H1 (cell line): ENCODE data around the gene PITPNC1. TPM values are rescaled to one million over a fixed set of nuclear protein-coding genes. Genes with fewer than 3 reads are reported as not detected.

Source experiments
- CTCF ChIA-PET: fragments of 300-600 bp; sonication (Branson Sonifier 250); formaldehyde crosslinking; loops from one replicate; lab custom pipeline; 2021; ENCODE audit not compliant: partially characterized antibody; lab: Charles Lee
- POLR2A ChIA-PET: fragments of 300-600 bp; sonication (Branson Sonifier 250); formaldehyde crosslinking; loops from one replicate; lab custom pipeline; 2021; ENCODE audit warnings: inconsistent platforms; ENCODE audit not compliant: partially characterized antibody; lab: Charles Lee
- DNase-seq, 2 experiments: peaks; one replicate each; pipeline versions ENCODE4 v3.0.0 to v3.0.0-alpha.2; 2010 to 2022; ENCODE audit warnings: low spot score in 2 of 2, low read depth in 1 of 2, mixed read lengths in 1 of 2
- FAIRE-seq: peaks from 2 replicates; lab custom pipeline; 2011; peaks lifted over from hg19 to GRCh38; lab: Jason Lieb, UNC
- H2AFZ ChIP-seq: 2 replicates; pipeline ENCODE4 v1.8.1; 2012; ENCODE audit warnings: low read length, inconsistent platforms
- H2AK5ac ChIP-seq: 2 replicates; pipeline ENCODE4 v1.6.1; 2013; ENCODE audit warnings: low read depth, low read length
- H2BK120ac ChIP-seq: replicated peaks from 2 replicates; pipeline ENCODE3; 2013; ENCODE audit warnings: low read depth, low read length, inconsistent platforms
- H2BK12ac ChIP-seq: 2 replicates; pipeline ENCODE4 v1.6.1; 2013; ENCODE audit warnings: low read depth, low read length
- H2BK15ac ChIP-seq: 2 replicates; pipeline ENCODE4 v1.6.1; 2013; ENCODE audit warnings: low read length
- H2BK20ac ChIP-seq: 2 replicates; pipeline ENCODE4 v1.6.1; 2013; ENCODE audit warnings: low read length
- H2BK5ac ChIP-seq: 2 replicates; pipeline ENCODE4 v1.6.1; 2013; ENCODE audit warnings: low read depth, low read length
- H3K14ac ChIP-seq: 2 replicates; pipeline ENCODE4 v1.6.1; 2013; ENCODE audit warnings: inconsistent platforms; ENCODE audit not compliant: insufficient read length
- H3K18ac ChIP-seq: 2 replicates; pipeline ENCODE4 v1.6.1; 2013; ENCODE audit warnings: low read length; ENCODE audit errors: extremely low read depth
- H3K23ac ChIP-seq: 2 replicates; pipeline ENCODE4 v1.6.1; 2013; ENCODE audit warnings: inconsistent platforms; ENCODE audit not compliant: insufficient read length
- H3K23me2 ChIP-seq: 2 replicates; pipeline ENCODE4 v1.6.1; 2013; ENCODE audit warnings: low read depth, low read length
- H3K27ac ChIP-seq: 2 replicates; pipeline ENCODE4 v1.6.1; 2011; ENCODE audit warnings: low read depth, low read length, inconsistent platforms
- H3K27me3 ChIP-seq, 4 experiments: replicated peaks in 1 of 4; 1 replicate in 1 of 4; 2 replicates in 3 of 4; pipeline versions ENCODE4 v1.6.1 to v1.8.1; 2011 to 2013; ENCODE audit warnings: low read length in 3 of 4, mild to moderate bottlenecking in 3 of 4, inconsistent platforms in 2 of 4, mixed read lengths in 2 of 4, moderate library complexity in 1 of 4; ENCODE audit not compliant: control insufficient read depth in 3 of 4, insufficient read depth in 3 of 4; ENCODE audit errors: extremely low read depth in 1 of 4
- H3K36me3 ChIP-seq, 4 experiments: 2 replicates each; pipeline versions ENCODE4 v1.6.1 to v1.8.1; 2011 to 2013; ENCODE audit warnings: mild to moderate bottlenecking in 4 of 4, low read length in 3 of 4, moderate library complexity in 2 of 4, control low read depth in 1 of 4, inconsistent platforms in 1 of 4; ENCODE audit not compliant: insufficient read depth in 4 of 4, control insufficient read depth in 2 of 4
- H3K4ac ChIP-seq: replicated peaks from 2 replicates; pipeline ENCODE3; 2013; ENCODE audit warnings: low read length, low read depth, mixed read lengths, inconsistent platforms; ENCODE audit not compliant: insufficient read length
- H3K4me1 ChIP-seq, 4 experiments: replicated peaks in 1 of 4; 1 replicate in 1 of 4; 2 replicates in 3 of 4; pipeline versions ENCODE4 v1.6.1 to v1.8.1; 2011 to 2013; ENCODE audit warnings: low read length in 3 of 4, inconsistent platforms in 2 of 4, mixed read lengths in 1 of 4; ENCODE audit not compliant: insufficient read depth in 4 of 4, control insufficient read depth in 3 of 4
- H3K4me2 ChIP-seq, 2 experiments: 2 replicates each; pipeline versions ENCODE4 v1.6.1 to v1.8.1; 2011 to 2013; ENCODE audit warnings: low read depth in 2 of 2, low read length in 2 of 2, control low read depth in 1 of 2, inconsistent platforms in 1 of 2, mild to moderate bottlenecking in 1 of 2; ENCODE audit not compliant: insufficient read depth in 1 of 2
- H3K4me3 ChIP-seq, 4 experiments: fragments of 200-600, 300-600 bp in 1 of 4; sonication (generic), shearing (Covaris generic), sonication (Bioruptor Twin) in 1 of 4; 2 replicates each; pipeline versions ENCODE4 v1.5.1 to v1.8.1; 2011 to 2016; ENCODE audit warnings: low read length in 4 of 4, low read depth in 3 of 4, control low read depth in 2 of 4, inconsistent platforms in 2 of 4, mild to moderate bottlenecking in 2 of 4, mixed read lengths in 1 of 4, moderate library complexity in 1 of 4; ENCODE audit not compliant: insufficient read depth in 2 of 4; ENCODE audit errors: extremely low read depth in 1 of 4
- H3K56ac ChIP-seq: replicated peaks from 2 replicates; pipeline ENCODE3; 2013; ENCODE audit warnings: low read depth, mild to moderate bottlenecking, mixed read lengths, low read length, inconsistent platforms; ENCODE audit not compliant: insufficient read length
- H3K79me1 ChIP-seq: 2 replicates; pipeline ENCODE4 v1.6.1; 2013; ENCODE audit warnings: low read depth, low read length, control low read depth
- H3K79me2 ChIP-seq, 2 experiments: 2 replicates each; pipeline versions ENCODE4 v1.6.1 to v1.8.1; 2012 to 2013; ENCODE audit warnings: low read length in 2 of 2, mild to moderate bottlenecking in 2 of 2, inconsistent platforms in 1 of 2; ENCODE audit not compliant: insufficient read depth in 2 of 2, control insufficient read depth in 1 of 2
- H3K9ac ChIP-seq, 4 experiments: replicated peaks in 1 of 4; 1 replicate in 1 of 4; 2 replicates in 3 of 4; pipeline versions ENCODE4 v1.6.1 to v1.8.1; 2011 to 2013; ENCODE audit warnings: low read depth in 3 of 4, low read length in 3 of 4, control low read depth in 2 of 4, mild to moderate bottlenecking in 2 of 4, moderate library complexity in 2 of 4, inconsistent platforms in 1 of 4; ENCODE audit errors: extremely low read depth in 1 of 4
- H3K9me3 ChIP-seq, 2 experiments: 2 replicates each; pipeline versions ENCODE4 v1.6.1 to v1.8.1; 2012 to 2013; ENCODE audit warnings: mild to moderate bottlenecking in 2 of 2, moderate library complexity in 2 of 2, control low read depth in 1 of 2, inconsistent platforms in 1 of 2, low read depth in 1 of 2, low read length in 1 of 2, mixed read lengths in 1 of 2; ENCODE audit not compliant: insufficient read depth in 2 of 2
- H4K20me1 ChIP-seq, 2 experiments: replicated peaks in 1 of 2; 2 replicates each; pipeline versions ENCODE3 to v1.8.1; 2011 to 2013; ENCODE audit warnings: inconsistent platforms in 2 of 2, low read length in 2 of 2, mild to moderate bottlenecking in 1 of 2; ENCODE audit not compliant: insufficient read depth in 2 of 2, control insufficient read depth in 1 of 2
- H4K5ac ChIP-seq: 2 replicates; pipeline ENCODE4 v1.6.1; 2013; ENCODE audit warnings: low read length, low read depth, mixed read lengths, inconsistent platforms; ENCODE audit not compliant: insufficient read length
- H4K8ac ChIP-seq: 2 replicates; pipeline ENCODE4 v1.8.0; 2013; ENCODE audit warnings: mild to moderate bottlenecking, moderate library complexity, low read length, inconsistent platforms; ENCODE audit not compliant: insufficient read depth; ENCODE audit errors: extremely low read depth
- H4K91ac ChIP-seq: replicated peaks from 2 replicates; pipeline ENCODE3; 2013; ENCODE audit warnings: low read length, mixed read lengths, inconsistent platforms; ENCODE audit not compliant: insufficient read length
- CBX5 ChIP-seq: fragments of 300-800, 300-1000 bp; sonication (generic); IDR thresholded peaks from 2 replicates; pipeline ENCODE4 v1.7.1; 2016; ENCODE audit warnings: antibody characterized with exemption, low read length, low read depth
- CHD2 ChIP-seq: IDR thresholded peaks from 2 replicates; pipeline ENCODE4 v1.6.1; 2012; ENCODE audit warnings: low read length, improper control_type of control experiment
- EP300 ChIP-seq, 2 experiments: IDR thresholded peaks; 1 replicate in 1 of 2; 2 replicates in 1 of 2; pipeline ENCODE4 v1.6.1; 2011 to 2012; ENCODE audit warnings: low read depth in 2 of 2, low read length in 2 of 2, mild to moderate bottlenecking in 2 of 2, borderline replicate concordance in 1 of 2, inconsistent platforms in 1 of 2, moderate library complexity in 1 of 2
- KDM4A ChIP-seq: IDR thresholded peaks from one replicate; pipeline ENCODE4 v1.7.1; 2012; ENCODE audit warnings: low read depth, mild to moderate bottlenecking, moderate library complexity, low read length, inconsistent platforms; ENCODE audit not compliant: severe bottlenecking
- NRF1 ChIP-seq: IDR thresholded peaks from 2 replicates; pipeline ENCODE4 v1.6.1; 2011; ENCODE audit warnings: mild to moderate bottlenecking, low read depth, low read length, improper control_type of control experiment
- RNF2 ChIP-seq: fragments of 200-900, 300-1000 bp; sonication (generic); IDR thresholded peaks from 2 replicates; pipeline ENCODE4 v1.7.1; 2016; ENCODE audit warnings: borderline replicate concordance, low read depth, mild to moderate bottlenecking, antibody characterized with exemption, low read length; ENCODE audit not compliant: poor library complexity, severe bottlenecking; ENCODE audit errors: missing control alignments
- TAF1 ChIP-seq: IDR thresholded peaks from 2 replicates; pipeline ENCODE4 v1.6.1; 2011; ENCODE audit warnings: mild to moderate bottlenecking, low read depth, low read length
- TEAD4 ChIP-seq: IDR thresholded peaks from 2 replicates; pipeline ENCODE4 v1.6.1; 2012; ENCODE audit warnings: low read depth, low read length, inconsistent platforms, mixed read lengths
- WGBS, 2 experiments: shearing (Covaris generic) in 1 of 2; methylation state at CpG; one replicate each; pipeline versions ENCODE4 v1.1.6 to v1.1.7; 2013 to 2015; ENCODE audit warnings: low lambda C conversion rate in 2 of 2, mixed read lengths in 2 of 2, inconsistent platforms in 1 of 2, low coverage in 1 of 2, missing lambda C conversion rate in 1 of 2; ENCODE audit not compliant: insufficient replicate concordance in 2 of 2, insufficient coverage in 1 of 2, insufficient read length in 1 of 2; ENCODE audit errors: extremely low coverage in 1 of 2, missing lambda C conversion rate in 1 of 2; 5-methylcytosine and 5-hydroxymethylcytosine counted together
- polyA plus RNA-seq, 7 experiments: library from polyadenylated mRNA; depleted of rRNA in 3 of 7; stranded (reverse) in 5 of 7; unstranded in 2 of 7; fragments of >200 nt in 5 of 7; fragments of 200-250 nt in 2 of 7; gene quantifications; 1 replicate in 5 of 7; 2 replicates in 1 of 7; 4 replicates in 1 of 7; pipeline versions ENCODE4 v1.2.1 to v1.2.3, GENCODE V29; 2011 to 2013; ENCODE audit warnings: missing spikeins in 2 of 7, mixed read lengths in 2 of 7
- total RNA-seq: library from RNA; stranded (reverse); fragmentation: NEBNext Ultra II Directional; extraction: Animal tissue kit (Norgen Biotek cat#: 25700); gene quantifications from 2 replicates; pipeline ENCODE4 v1.2.1, GENCODE V29; 2021
- TF ChIP-seq, protein P1 (sequence below): IDR thresholded peaks from 2 replicates; pipeline ENCODE4 v1.6.1; 2011; ENCODE audit warnings: low read length, improper control_type of control experiment

The PITPNC1 gene
- total and polyA plus RNA-seq, 2 of the 8 experiments (the other 6 are each of a cell fraction or from before 2014, with no cell fraction given), result 17.6 to 54.7 TPM

DNA sequence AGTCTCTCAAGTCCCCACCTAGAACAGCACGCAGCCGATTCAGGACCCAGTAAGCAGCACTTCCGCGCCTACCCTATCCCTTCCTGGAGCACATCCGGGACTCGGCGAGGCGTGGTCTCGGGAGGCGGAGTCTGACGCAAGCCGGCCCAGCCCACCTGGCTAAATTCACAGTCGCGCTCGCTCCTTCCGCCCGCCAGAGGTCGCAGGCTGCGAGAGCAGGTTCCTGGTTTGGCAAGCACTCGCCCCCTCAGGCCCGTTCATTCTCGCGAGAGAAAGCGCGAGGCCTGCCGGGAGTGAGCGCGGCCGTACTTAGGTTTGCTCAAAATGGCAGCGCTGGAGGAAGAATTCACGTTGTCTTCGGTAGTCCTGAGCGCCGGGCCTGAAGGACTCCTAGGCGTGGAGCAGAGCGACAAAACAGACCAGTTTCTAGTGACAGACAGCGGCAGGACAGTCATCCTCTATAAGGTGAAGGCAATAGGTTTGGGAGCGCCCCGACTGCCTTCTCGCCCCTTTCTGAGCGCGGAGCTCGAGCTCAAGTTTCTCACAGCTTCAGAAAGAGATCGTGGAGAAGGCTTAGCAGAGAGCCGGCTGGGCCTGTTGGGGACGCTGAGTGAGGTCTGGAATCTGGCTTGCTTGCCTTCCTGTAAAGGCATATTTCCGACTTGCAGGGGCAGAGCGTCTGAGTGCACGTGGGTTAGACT is 340.7 kb downstream of the PITPNC1 start, which contains the start of gene NOL11:
TSS of gene NOL11 (plus strand) at position 313 of the 701 bp plus-strand sequence. CDS start at position 325, 12 bp downstream.
- H3K4me3 ChIP-seq, result peak within 1 kb of the TSS; percentile 75 to 100 (median 90)
- POLR2A ChIA-PET, result interaction anchor here (0.7 to 2.5 kb wide), 18 partner anchors 10 to 473 kb away, joined by 3 to 16 read pairs (median 5); partner anchors contain the start of genes HELZ and PITPNC1
- H2BK5ac ChIP-seq, result peak within 1 kb of the TSS; percentile 82
- peak within 1 kb of the TSS; percentile 91 for H4K91ac ChIP-seq
- peaks cover 13 to 31% (median 24%) of the 10 kb centered on the region in 4 experiments for H3K36me3 ChIP-seq
- H3K27me3 ChIP-seq, result no peaks in the 10 kb centered on the region
- peak within 1 kb of the TSS; percentile 82 for H3K56ac ChIP-seq
- peaks cover 2% of the 10 kb centered on the region; the same call in 1 of the 2 replicates for H3K23me2 ChIP-seq
- H2AK5ac ChIP-seq, result peak within 1 kb of the TSS; percentile 17; the same call in 1 of the 2 replicates
- H3K18ac ChIP-seq, result peak within 1 kb of the TSS; percentile 86
- CTCF ChIA-PET, result interaction anchor here (0.6 to 3.1 kb wide), 12 partner anchors 10 to 713 kb away, joined by 3 to 22 read pairs (median 4); no protein-coding TSS in a partner anchor
- peak within 1 kb of the TSS; percentile 94; the same call in 1 of the 2 replicates for H4K8ac ChIP-seq
- H3K4ac ChIP-seq, result no peak within 1 kb of the TSS
- H3K27ac ChIP-seq, result peak within 1 kb of the TSS; percentile 95
- H3K4me1 ChIP-seq, result peaks cover 0 to 3% (median under 1%) of the 10 kb centered on the region in 4 experiments; a peak in 1 of 7 replicates
- peak within 1 kb of the TSS; percentile 57; the same call in 1 of the 2 replicates for H2AFZ ChIP-seq
- peak within 1 kb of the TSS; percentile 72 to 86 for H3K4me2 ChIP-seq
- no peaks in the 10 kb centered on the region for H4K20me1 ChIP-seq
- no peak within 1 kb of the TSS for H3K23ac ChIP-seq
- peak within 1 kb of the TSS; percentile 90 for H4K5ac ChIP-seq
- H3K79me2 ChIP-seq, result peaks cover 7 to 30% of the 10 kb centered on the region in 2 experiments
- H3K14ac ChIP-seq, result peak within 1 kb of the TSS; percentile 2
- H3K79me1 ChIP-seq, result peaks cover 3% of the 10 kb centered on the region; the same call in 1 of the 2 replicates
- peak within 1 kb of the TSS; percentile 86 to 99 (median 96) for H3K9ac ChIP-seq
- FAIRE-seq (peak; percentile 39), DNase-seq (peak; percentile 99 to 100)
- peaks cover 0 to 5% of the 10 kb centered on the region in 2 experiments; a peak in 3 of 4 replicates for H3K9me3 ChIP-seq
- H2BK20ac ChIP-seq, result no peak within 1 kb of the TSS
- H2BK15ac ChIP-seq, result no peak within 1 kb of the TSS
- peak within 1 kb of the TSS; percentile 30; the same call in 1 of the 2 replicates for H2BK12ac ChIP-seq
- 2% methylated on average over 45 of the region's 49 CpGs; no CpG with 5 or more reads in 1 of the 2 experiments for WGBS, 2 experiments
- H2BK120ac ChIP-seq, result peak within 1 kb of the TSS; percentile 16
- TF ChIP-seq CHD2 (peak; percentile 99), KDM4A (peak; percentile 79), TAF1 (peak; percentile 95), EP300 (IDR thresholded peaks at IDR 0.05; ENCODE audit: borderline replicate concordance in 1 of 2, low read depth in 2 of 2, low read length in 2 of 2) (no peak), RNF2 (no peak), CBX5 (no peak), NRF1 (no peak), TEAD4 (peak; percentile 58)
- TF ChIP-seq, protein P1, sequence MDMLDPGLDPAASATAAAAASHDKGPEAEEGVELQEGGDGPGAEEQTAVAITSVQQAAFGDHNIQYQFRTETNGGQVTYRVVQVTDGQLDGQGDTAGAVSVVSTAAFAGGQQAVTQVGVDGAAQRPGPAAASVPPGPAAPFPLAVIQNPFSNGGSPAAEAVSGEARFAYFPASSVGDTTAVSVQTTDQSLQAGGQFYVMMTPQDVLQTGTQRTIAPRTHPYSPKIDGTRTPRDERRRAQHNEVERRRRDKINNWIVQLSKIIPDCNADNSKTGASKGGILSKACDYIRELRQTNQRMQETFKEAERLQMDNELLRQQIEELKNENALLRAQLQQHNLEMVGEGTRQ, result no peak
